Epidermal melanocyte (primary cell): ENCODE measurements around the gene CNTFR.

Experiments used
- DNase-seq: peaks from one replicate; pipeline ENCODE4 v3.0.0; 2011; ENCODE audit warnings: low spot score; ENCODE audit not compliant: insufficient read length

CNTFR gene

GRCh38 chr9:34590381-34591247 is 1.1 kb upstream of the CNTFR start:
- no peak for DNase-seq

GRCh38 chr9:34588671-34589635 is 571 bp downstream of the CNTFR start:
- no peak for DNase-seq

GRCh38 chr9:34587271-34587670 is 2.3 kb downstream of the CNTFR start:
- no peak for DNase-seq

DNA sequence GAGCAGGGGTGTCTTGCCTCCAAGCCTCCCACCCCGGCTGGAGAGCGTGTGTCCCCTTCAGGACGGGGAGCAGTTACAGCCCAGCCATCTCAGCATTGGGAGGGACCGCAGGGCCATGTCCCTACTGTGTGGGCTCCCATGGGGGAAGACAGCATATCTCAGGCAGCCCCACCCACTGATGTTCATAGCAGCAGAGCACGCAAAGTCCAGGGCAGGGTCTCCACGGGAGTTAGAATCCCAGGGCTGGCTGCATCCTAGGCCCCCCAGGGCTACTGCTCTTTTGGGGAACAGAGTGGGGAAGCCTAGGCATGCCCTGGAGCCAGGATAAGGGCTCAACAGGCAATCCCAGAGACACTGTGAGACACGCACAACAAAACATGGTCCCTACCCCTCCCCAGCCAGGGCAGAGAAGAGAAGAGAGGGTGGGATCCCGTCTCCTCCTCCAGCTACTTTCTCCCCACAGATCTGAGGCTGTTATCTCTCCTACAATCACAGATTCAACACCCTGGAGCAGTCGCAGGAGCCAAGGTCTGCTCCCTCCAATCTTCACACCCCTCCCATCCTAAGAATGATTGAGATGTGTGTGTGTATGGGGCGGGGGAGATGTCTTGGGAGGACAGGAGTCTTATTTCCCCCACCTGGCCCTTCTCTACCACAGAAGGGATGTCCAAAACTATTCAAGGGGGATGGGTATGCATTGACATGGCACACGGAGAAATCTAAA is 3.4 kb downstream of the CNTFR start:
- DNase-seq, result no peak

DNA sequence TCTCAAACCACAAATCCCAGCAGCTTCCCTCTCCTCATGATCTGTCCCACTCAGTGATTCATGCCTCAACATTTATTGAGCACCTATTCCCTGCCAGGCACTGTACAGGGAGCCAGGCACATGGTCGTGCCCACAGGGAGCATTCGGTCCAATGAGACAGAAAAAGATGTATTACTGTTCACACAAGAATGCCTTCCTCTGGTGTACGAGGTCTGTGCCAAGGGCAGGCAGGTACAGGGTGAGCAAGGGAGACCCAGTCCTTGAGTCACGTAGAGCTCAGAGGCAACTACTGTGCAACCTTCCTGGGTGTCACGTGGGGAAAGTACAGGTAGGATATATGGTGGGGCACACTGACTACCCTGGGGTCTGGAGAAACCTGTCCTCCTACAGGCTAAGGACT is 4.6 kb downstream of the CNTFR start:
- no peak for DNase-seq

DNA sequence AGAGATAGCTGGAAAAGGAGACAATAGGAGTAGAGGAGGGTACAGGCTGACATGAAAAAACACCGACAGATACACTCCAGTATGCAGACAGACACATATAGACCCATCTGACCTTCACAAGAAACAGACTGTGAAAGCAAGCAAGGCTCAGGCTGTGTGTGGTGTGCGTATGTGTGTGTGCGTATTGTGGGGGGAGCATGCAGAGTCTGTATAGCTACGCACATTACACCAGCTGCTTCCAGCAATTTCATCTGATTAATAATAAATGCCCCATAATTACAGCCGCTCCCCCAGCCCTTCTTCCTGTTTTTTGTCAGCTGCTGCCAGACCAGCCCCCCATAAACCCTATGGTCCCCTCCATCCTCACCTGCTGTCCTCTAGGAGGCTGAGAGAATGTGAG is 6.7 kb downstream of the CNTFR start:
- DNase-seq, result no peak

DNA sequence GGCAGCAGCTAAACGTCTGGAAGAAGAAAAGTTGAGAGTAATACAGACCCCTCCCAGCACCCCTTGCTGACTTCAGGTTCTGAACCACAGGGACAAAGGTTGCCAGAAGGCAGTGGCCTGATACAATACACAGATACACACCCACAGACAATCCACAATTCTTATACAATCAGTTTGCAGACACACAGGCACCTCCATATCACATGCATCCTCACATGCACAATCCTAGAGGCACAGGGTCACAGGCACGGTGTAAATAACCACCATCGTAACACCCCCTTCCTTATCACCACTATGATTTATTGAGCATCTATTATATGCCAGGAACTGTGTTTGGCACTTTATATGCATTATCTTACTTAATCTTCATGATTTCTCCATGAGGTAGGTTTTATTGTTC is 8.2 kb downstream of the CNTFR start:
- DNase-seq, result no peak

GRCh38 chr9:34580358-34580757 is 9.2 kb downstream of the CNTFR start:
- DNase-seq, result no peak

- DNase-seq, result no peak
Measured at GRCh38 chr9:34579808-34580163, 9.7 kb downstream of the CNTFR start.

DNA sequence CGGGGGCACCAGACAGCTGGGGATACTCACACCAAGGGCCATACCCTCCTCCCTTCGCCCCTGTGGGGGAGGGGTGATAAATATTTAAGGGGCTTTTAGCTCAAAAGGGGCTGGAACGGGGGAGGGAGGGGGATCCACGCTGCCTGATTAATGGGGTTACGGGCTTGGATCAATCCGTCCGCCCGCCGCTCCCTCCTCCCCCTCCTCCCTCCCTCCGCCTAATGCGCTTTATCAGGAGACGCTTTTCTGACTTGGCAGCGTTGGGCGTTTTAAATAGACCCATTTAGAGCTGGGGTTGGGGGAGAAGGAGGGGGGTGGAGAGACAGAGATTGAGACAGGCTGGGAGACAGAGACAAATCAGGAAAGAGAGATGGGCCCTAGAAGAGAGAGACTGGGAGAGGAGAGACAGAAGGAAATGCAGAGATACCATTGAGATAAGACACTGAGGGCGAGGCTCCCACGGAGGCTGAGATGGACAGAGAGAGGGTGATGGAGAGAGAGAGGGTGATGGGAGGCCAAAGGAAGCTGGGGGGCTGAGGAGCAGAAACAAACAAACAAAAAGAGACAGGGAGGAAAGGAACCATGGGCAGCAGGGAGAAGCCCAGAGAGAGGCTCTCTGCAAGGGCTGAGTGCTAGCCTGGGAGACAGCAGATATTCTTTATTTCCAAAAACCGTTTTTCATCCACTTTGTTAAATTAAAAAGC is 10.3 kb downstream of the CNTFR start:
- DNase-seq, result no peak

DNA sequence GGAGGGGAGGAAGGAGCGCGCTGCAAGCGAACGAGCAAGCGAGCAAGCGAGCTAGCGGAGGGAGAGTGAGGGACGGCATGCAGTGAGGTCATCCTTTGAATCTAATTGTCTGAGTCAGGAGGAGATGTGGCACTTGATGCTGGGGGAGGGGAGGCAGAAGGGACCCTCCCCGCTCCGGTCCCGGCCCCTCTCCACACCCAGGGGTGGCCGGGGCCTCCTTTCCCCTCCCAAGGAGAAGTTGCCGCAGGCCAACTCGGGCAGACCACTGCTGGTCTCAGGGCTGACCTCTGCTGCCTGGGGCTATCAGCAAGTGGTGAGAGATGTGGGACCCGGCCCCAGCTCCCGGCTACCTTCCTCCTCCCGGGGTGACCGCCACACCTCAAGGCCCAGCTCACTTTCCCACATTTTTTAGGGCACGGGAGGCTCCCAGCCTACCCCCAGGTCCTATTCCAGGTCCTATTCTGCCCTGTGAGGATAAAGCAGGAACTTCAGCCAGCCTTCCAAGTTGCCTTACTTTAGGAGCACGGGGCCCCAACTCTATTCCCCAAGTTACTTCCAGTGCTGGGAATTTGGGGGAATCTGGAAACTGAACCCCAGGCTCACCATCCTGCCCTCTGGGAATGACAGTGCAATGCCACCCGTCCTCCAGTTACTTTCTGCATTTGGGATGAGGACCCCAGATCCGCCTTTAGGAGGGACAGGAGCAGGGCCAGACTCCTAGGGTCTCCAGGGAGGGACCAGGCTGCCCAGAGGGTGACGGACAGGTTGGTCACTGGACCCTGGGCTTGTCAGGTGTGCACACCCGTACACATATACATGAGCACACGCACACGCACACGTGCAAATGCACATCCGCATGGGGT is 11.1 kb downstream of the CNTFR start:
- DNase-seq, result no peak

DNA sequence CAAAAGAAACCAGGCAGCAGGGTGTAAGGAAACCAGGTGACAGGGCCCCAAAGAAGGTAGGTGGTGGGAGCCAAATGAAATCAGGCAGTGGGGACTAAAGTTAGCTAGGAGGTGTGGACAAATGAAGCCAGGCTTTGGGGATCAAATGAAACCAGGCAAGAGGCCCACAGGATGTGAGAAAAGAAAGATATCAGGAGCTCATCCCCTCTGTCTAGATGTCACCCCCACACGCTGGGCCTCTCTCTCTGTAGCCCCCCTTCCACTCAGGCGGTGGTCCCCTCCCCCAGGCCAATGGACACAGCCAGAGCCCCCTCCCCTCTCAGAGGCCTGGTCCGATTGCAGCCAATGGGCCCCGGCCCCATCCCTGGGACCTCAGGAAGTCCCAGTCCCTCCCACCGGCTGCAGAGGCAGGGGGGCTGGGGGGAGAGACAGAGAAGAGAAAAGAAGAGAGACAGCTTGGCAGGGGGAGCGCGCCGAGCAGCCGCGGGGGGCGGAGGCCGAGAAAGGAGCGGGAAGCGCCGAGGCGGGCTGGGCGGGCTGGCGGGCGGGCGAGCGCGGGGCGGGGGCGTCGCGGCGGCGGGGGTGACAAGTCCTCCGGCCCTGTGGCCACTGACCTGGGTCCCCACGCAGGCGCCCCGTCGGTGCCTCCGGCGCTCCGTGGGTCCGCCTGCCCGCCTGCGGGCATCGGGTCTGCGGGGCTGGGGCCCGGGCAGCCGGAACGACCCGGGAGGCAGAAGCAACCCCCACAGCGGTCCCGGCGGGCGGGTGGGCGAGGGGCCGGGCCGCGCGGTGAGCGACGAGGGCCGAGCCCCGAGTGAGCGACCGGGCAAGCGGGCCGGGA is 11.9 kb downstream of the CNTFR start:
- DNase-seq, result no peak

GRCh38 chr9:34576597-34577399 is 12.7 kb downstream of the CNTFR start:
- DNase-seq, result no peak

- DNase-seq, result no peak
Measured at GRCh38 chr9:34575862-34576596, 13.5 kb downstream of the CNTFR start.

DNA sequence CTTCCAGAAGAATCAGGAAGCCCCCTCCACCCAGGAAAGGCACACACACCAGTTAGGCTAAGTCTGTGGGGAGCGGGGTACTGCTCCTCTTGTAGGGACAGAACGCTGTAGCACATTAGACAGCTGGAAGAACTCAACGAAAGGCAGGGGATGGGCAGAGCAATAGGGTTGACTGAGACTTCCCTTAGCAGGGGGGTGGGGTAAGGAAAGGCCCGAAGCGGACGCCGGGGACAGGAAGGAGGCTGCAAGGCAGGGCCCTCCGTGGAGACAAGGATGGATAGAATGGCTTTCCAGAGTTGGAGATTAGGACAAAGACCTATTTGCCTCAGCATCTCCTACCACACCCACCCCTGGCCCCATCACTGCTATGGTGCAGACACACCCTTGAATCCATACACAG is 14.3 kb downstream of the CNTFR start:
- DNase-seq, result no peak

- no peak for DNase-seq
Measured at GRCh38 chr9:34574571-34574970, 15.0 kb downstream of the CNTFR start.

DNA sequence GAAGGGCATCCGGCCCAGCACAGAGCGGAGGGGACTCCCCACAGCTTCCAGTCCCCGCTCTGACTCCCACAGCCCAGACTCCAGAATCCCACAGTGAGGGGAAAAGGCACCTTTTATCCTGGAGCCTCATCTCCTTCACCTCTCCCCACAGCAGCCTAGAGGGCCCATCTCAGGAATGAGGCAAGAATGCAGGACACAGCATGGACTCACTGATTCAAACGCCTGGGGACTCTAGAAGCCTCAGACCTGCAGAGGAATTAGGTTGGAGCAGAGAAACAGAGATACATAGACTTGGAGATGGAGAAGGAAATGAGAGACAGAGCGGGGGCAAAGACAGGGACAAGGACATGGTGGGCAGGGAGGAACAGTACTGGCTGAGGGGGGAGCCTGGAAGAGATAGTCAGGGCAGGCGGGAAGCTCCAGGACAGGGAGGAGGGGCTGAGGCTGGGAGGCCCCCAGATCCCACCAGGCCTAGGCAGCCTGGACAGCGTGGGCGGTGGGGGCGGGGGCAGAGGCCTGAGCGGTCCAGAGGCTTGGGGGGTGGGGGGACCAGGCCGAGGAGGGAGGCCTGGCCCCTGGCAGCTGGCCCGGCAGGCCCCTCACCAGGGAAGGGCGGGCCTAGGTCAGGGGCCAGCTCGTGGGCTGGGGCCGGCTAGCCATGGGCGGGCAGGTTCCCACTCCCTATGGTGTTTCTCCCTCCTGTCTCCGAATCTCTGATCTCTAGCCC is 15.8 kb downstream of the CNTFR start:
- DNase-seq, result no peak
